Thyroid gland (tissue), 4 donors: ENCODE data around the gene VAMP8. TPM values are rescaled to one million over a fixed set of nuclear protein-coding genes. Genes with fewer than 3 reads are reported as not detected.

Source experiments
- DNase-seq, 2 donors: peaks; one replicate each; pipeline ENCODE4 v3.0.0-alpha.2; 2019
- H3K27ac ChIP-seq, 3 donors: fragments of 200-600 bp; sonication (generic); 1 replicate in 2 of 3; 2 replicates in 1 of 3; pipeline ENCODE4 v1.5.1; 2016 to 2019; ENCODE audit warnings: mild to moderate bottlenecking in 1 of 3, moderate library complexity in 1 of 3
- H3K27me3 ChIP-seq: fragments of 200-600 bp; sonication (generic); one replicate; pipeline ENCODE4 v1.5.1; 2019
- H3K36me3 ChIP-seq, 2 donors: fragments of 200-600 bp; sonication (generic); one replicate each; pipeline ENCODE4 v1.5.1; 2016 to 2019
- H3K4me1 ChIP-seq, 2 donors: fragments of 200-600 bp; sonication (generic); one replicate each; pipeline ENCODE4 v1.5.1; 2017 to 2019
- H3K4me3 ChIP-seq, 3 donors: fragments of 200-600 bp; sonication (generic); replicated peaks in 1 of 3; 1 replicate in 2 of 3; 2 replicates in 1 of 3; pipeline ENCODE4 v1.5.1; 2016; ENCODE audit warnings: mild to moderate bottlenecking in 1 of 3
- H3K9me3 ChIP-seq: fragments of 200-600 bp; sonication (generic); one replicate; pipeline ENCODE4 v1.5.1; 2017
- CTCF ChIP-seq, 6 experiments: fragments of 200-600 bp in 3 of 6; fragments of 450-650 bp in 3 of 6; sonication (generic) in 3 of 6; IDR thresholded peaks; one replicate each; pipeline ENCODE4 v1.5.1; 2016 to 2019; ENCODE audit warnings: antibody characterized with exemption in 6 of 6, mild to moderate bottlenecking in 2 of 6, inconsistent platforms in 1 of 6, moderate library complexity in 1 of 6
- POLR2A ChIP-seq, 2 donors: fragments of 450-650 bp; IDR thresholded peaks; one replicate each; pipeline ENCODE4 v1.6.1; 2017; ENCODE audit warnings: antibody characterized with exemption in 2 of 2, mild to moderate bottlenecking in 2 of 2, moderate library complexity in 1 of 2
- WGBS, 2 donors: methylation state at CpG; one replicate each; pipeline ENCODE4 v1.1.5; 2017; 5-methylcytosine and 5-hydroxymethylcytosine counted together
- intact Hi-C: fragments of 100-400 bp; cut with DNase I; formaldehyde crosslinking; loops from one replicate; pipeline ENCODE4 v1.15.1; 2023
- total RNA-seq, 4 donors: library from RNA; depleted of rRNA; stranded (reverse); fragments of >200 nt; gene quantifications; one replicate each; pipeline ENCODE4 v1.2.3, GENCODE V29; 2016

VAMP8 gene
- total RNA-seq, 4 donors from 2014 or later = 89.6 to 171 (median 121) TPM

- Histone ChIP-seq H3K27me3 (no peaks in the 10 kb centered on the region), H3K4me1 (peaks cover 33 to 50% of the 10 kb centered on the region in 2 donors), H3K36me3 (peaks cover 7 to 13% of the 10 kb centered on the region in 2 donors), H3K9me3 (no peaks in the 10 kb centered on the region), H3K27ac (peak overlapping the region; percentile 33 to 78 (median 45)), H3K4me3 (no peak overlapping the region)
- TF ChIP-seq CTCF (IDR thresholded peaks at IDR 0.05) = no peak
- no peak for TF ChIP-seq POLR2A (IDR thresholded peaks at IDR 0.05)
- intact Hi-C loops = no loop called here
- 35 to 58% methylated on average over 4 of the region's 4 CpGs for WGBS, 2 donors
- peak in 1 of 2 donors; percentile 71 for DNase-seq
Observed at GRCh38 chr2:85605406-85606115, 28.2 kb downstream of the VAMP8 start.

- 82 to 91% methylated on average over 7 of the region's 7 CpGs for WGBS, 2 donors
- no peak for TF ChIP-seq POLR2A (IDR thresholded peaks at IDR 0.05)
- TF ChIP-seq CTCF (IDR thresholded peaks at IDR 0.05) = no peak
- Histone ChIP-seq H3K9me3 (no peaks in the 10 kb centered on the region), H3K27ac (peak overlapping the region in 1 of 3 donors; percentile 4), H3K36me3 (peaks cover 7 to 13% of the 10 kb centered on the region in 2 donors), H3K27me3 (no peaks in the 10 kb centered on the region), H3K4me1 (peaks cover 36 to 47% of the 10 kb centered on the region in 2 donors), H3K4me3 (no peak overlapping the region)
- DNase-seq = no peak
- intact Hi-C loops = no loop called here
Observed at GRCh38 chr2:85606116-85606455, 28.7 kb downstream of the VAMP8 start.

- DNase-seq = no peak
- Histone ChIP-seq H3K27ac (no peak overlapping the region), H3K4me3 (no peak overlapping the region), H3K4me1 (peaks cover 32 to 40% of the 10 kb centered on the region in 2 donors), H3K27me3 (no peaks in the 10 kb centered on the region), H3K36me3 (peaks cover 7 to 13% of the 10 kb centered on the region in 2 donors), H3K9me3 (no peaks in the 10 kb centered on the region)
- no peak for TF ChIP-seq POLR2A (IDR thresholded peaks at IDR 0.05)
- TF ChIP-seq CTCF (IDR thresholded peaks at IDR 0.05) = no peak
- WGBS, 2 donors = 87 to 88% methylated on average over 9 of the region's 9 CpGs
- intact Hi-C loops = no loop called here
Observed at GRCh38 chr2:85607268-85608215, 30.2 kb downstream of the VAMP8 start.

GRCh38 chr2:85611217-85611704, 33.9 kb downstream of the VAMP8 start:
- 5 to 10% methylated on average over 18 to 22 of the region's 24 CpGs for WGBS, 2 donors
- Histone ChIP-seq H3K27me3 (no peaks in the 10 kb centered on the region), H3K27ac (peak overlapping the region; percentile 53 to 61 (median 60)), H3K4me1 (peaks cover 14 to 17% of the 10 kb centered on the region in 2 donors), H3K4me3 (peak overlapping the region; percentile 47 to 77 (median 68)), H3K9me3 (no peaks in the 10 kb centered on the region), H3K36me3 (peaks cover 7 to 13% of the 10 kb centered on the region in 2 donors)
- TF ChIP-seq POLR2A (IDR thresholded peaks at IDR 0.05) = no peak
- no peak for TF ChIP-seq CTCF (IDR thresholded peaks at IDR 0.05)
- no peak for DNase-seq
- intact Hi-C loops = no loop called here
